ENCODE data around the gene SNCG.
"Not testable (repeated sequence)": the region's sequence is repeated elsewhere in the genome, so short reads cannot be mapped to it uniquely, and the experiment has no call there.

DNA sequence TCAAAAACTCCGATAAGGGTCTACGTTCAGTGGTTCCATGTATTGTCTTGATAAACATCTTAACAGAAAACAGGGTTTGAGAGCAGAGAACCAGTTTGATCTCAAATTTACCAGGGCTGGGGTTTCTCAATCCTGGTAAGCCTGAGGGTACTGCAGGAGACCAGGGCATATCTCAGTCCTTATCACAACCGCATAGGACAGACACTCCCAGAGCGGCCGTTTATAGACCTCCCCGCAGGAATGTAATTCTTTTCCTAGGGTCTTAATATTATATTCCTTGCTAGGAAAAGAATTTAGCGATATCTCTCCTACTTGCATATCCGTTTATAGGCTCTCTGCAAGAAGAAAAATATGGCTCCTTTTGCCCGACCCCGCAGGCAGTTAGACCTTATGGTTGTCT, 5.7 kb upstream of the SNCG start:
- TF ChIP-seq, protein P1, sequence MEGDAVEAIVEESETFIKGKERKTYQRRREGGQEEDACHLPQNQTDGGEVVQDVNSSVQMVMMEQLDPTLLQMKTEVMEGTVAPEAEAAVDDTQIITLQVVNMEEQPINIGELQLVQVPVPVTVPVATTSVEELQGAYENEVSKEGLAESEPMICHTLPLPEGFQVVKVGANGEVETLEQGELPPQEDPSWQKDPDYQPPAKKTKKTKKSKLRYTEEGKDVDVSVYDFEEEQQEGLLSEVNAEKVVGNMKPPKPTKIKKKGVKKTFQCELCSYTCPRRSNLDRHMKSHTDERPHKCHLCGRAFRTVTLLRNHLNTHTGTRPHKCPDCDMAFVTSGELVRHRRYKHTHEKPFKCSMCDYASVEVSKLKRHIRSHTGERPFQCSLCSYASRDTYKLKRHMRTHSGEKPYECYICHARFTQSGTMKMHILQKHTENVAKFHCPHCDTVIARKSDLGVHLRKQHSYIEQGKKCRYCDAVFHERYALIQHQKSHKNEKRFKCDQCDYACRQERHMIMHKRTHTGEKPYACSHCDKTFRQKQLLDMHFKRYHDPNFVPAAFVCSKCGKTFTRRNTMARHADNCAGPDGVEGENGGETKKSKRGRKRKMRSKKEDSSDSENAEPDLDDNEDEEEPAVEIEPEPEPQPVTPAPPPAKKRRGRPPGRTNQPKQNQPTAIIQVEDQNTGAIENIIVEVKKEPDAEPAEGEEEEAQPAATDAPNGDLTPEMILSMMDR (IDR thresholded peaks at IDR 0.05; ENCODE audit: poor library complexity, severe bottlenecking), result not testable (repeated sequence)
- TF ChIP-seq, protein P2, sequence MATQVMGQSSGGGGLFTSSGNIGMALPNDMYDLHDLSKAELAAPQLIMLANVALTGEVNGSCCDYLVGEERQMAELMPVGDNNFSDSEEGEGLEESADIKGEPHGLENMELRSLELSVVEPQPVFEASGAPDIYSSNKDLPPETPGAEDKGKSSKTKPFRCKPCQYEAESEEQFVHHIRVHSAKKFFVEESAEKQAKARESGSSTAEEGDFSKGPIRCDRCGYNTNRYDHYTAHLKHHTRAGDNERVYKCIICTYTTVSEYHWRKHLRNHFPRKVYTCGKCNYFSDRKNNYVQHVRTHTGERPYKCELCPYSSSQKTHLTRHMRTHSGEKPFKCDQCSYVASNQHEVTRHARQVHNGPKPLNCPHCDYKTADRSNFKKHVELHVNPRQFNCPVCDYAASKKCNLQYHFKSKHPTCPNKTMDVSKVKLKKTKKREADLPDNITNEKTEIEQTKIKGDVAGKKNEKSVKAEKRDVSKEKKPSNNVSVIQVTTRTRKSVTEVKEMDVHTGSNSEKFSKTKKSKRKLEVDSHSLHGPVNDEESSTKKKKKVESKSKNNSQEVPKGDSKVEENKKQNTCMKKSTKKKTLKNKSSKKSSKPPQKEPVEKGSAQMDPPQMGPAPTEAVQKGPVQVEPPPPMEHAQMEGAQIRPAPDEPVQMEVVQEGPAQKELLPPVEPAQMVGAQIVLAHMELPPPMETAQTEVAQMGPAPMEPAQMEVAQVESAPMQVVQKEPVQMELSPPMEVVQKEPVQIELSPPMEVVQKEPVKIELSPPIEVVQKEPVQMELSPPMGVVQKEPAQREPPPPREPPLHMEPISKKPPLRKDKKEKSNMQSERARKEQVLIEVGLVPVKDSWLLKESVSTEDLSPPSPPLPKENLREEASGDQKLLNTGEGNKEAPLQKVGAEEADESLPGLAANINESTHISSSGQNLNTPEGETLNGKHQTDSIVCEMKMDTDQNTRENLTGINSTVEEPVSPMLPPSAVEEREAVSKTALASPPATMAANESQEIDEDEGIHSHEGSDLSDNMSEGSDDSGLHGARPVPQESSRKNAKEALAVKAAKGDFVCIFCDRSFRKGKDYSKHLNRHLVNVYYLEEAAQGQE (IDR thresholded peaks at IDR 0.05; ENCODE audit: borderline replicate concordance), result not testable (repeated sequence)
- TF ChIP-seq EZH2 (IDR thresholded peaks at IDR 0.05; ENCODE audit: borderline replicate concordance, insufficient read depth, low read length, poor library complexity, severe bottlenecking), result not testable (repeated sequence)
